DMS53 (cell line): ENCODE results near the gene CRYL1.

Source experiments
- DNase-seq: peaks from one replicate; lab custom pipeline; 2025; lab: John Stamatoyannopoulos, UW

CRYL1 gene

DNA sequence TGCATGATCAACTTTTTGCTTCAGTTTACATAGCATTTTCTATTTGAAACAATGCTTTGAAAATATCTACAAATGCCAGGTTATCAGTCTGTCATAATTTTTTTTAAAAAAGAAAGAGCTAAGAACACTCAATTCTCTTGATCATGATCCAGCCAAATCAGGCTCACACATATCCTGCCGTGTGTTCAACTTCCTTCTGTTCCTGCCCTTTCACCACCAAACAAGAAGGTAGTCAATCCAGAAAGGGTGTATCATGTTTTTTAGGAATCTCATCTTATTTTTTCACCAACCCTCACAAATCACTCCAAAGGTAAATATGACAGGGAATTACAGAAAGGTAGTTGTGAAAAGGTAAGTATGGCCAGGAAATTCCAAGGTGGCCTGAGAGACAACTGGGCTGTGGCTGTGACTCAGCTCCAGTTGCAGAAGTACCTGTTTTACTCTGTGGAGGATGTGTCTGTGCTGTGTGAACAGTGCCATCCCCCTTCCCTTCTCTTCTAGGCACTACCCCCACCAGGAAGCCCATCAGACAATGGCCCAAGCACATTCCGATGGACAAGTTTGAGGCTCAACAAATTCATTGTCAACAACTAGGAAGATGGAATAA lies 154.7 kb downstream of the CRYL1 start:
- DNase-seq = no peak

GRCh38 chr13:20369886-20370361 lies 155.7 kb downstream of the CRYL1 start:
- DNase-seq = no peak

- no peak for DNase-seq
Observed at GRCh38 chr13:20366056-20366455, 159.6 kb downstream of the CRYL1 start.

DNA sequence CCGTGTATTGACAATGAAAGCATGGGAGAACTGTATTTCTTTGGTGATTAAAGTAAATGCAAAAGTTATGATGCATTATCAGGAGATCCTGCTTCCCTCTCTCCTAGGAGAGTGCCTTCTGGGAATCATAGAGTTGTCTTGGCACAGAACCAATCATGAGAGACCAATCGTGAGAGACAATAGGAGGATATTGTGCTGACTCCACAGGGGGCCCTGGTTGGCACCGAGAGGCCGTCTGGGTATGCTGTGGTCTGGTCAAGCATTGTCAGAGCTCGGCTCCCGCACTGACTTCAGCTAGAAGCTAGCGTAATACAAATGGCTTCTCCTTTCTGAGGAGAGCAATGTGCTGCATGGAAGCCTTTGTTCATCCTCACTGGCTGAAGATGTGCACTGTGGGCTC lies 162.1 kb downstream of the CRYL1 start:
- DNase-seq = no peak

DNA sequence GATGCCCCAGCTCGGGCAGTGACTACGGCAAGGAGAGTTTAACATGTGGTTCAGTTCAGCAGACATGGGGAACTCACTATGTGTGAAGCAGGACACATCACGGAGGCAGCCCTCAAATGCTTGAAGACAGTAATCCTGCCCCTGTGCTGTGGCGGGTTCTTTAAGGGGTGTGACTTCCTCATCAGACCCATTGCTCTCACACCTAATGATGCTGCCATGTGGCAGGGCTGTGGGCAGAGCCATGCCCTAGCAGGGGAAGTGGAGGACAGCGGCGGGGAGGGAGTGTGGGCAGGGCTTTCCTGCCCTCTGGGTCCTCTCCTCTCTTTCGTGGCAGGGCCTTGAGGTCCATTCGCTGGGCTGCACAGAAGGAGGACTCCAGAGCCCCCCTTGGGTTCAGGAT lies 162.5 kb downstream of the CRYL1 start:
- no peak for DNase-seq

DNA sequence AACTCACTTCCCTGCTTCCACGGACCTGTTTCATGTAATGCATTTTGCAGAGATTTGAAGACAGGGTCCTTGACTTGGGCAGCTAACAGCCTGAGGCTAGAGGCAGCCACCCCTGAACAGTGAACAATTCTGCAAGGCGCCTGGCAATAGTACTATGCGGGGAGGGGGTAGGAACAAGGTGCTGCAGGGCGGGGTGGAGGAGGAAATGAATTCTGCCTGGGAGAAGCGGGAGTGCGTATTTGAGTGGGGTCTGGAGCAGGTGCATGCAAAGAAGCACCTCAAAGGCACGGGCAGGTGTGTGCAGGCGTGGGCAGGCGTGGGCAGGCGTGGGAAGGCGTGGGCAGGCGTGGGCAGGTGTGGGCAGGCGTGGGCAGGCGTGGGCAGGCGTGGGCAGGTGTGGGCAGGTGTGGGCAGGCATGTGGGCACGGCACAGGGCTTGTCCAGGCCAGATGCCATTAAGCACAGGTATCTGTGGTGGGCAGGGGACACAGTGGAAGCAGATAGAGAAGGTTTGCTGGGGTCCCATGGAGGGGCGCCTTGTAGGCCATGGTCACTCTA lies 163.1 kb downstream of the CRYL1 start:
- DNase-seq = no peak

GRCh38 chr13:20360835-20361412 lies 164.7 kb downstream of the CRYL1 start:
- no peak for DNase-seq

DNA sequence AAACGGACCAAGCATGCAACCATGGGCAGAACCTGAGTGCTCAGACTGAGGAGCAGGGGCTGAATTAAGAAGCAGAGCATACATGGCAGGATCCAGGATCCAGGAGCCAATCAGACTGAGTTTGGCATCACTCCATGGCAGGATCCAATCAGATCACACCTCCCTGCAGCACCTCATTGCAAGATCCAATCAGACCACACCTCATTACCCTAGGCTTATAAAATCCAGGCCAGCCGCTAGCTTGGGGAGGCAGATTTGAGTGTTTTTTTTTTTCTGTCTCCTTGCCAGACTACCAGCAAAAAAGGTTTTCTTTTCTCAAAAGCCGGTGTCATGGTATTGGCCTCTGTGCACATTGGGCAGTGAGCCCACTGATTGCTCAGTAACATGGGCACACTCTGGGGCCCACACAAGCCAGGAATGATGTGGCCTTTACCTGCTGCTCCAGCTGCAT lies 165.6 kb downstream of the CRYL1 start:
- DNase-seq = no peak

GRCh38 chr13:20359335-20359734 lies 166.3 kb downstream of the CRYL1 start:
- peak; percentile 71 for DNase-seq

GRCh38 chr13:20358022-20358421 lies 167.6 kb downstream of the CRYL1 start:
- DNase-seq = no peak

- DNase-seq = no peak
Observed at GRCh38 chr13:20356444-20356843, 169.2 kb downstream of the CRYL1 start.

- DNase-seq = no peak
Observed at GRCh38 chr13:20354722-20355121, 170.9 kb downstream of the CRYL1 start.

DNA sequence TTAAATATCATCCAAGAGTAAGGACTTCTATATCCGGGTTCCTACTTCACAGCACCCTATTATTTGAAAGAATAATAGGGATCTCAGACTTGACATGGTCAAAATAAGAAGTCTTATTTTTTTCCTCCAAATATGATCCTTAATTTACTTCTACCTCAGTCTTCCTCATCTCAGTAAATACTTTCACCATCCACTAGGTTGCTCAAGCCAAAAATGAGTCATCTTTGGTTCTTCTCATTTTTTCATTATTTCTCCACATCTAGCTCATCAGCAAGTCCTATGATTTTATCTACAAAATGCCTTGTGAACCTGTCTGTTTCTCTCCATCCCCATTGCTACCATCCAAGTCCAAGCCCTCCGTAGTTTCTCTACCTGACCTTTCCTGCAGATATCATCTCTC lies 171.7 kb downstream of the CRYL1 start:
- DNase-seq = peak; percentile 33
